ES-I3 (cell line): ENCODE results near the gene SF3A1.

Experiments
- H3K36me3 ChIP-seq: 2 replicates; pipeline ENCODE4 v1.6.1; 2013; ENCODE audit warnings: mild to moderate bottlenecking, low read length, control low read depth, moderate library complexity; ENCODE audit not compliant: insufficient read depth
- H3K4me1 ChIP-seq: 2 replicates; pipeline ENCODE4 v1.6.1; 2013; ENCODE audit warnings: mild to moderate bottlenecking, control low read depth, low read length; ENCODE audit not compliant: insufficient read depth
- H3K9ac ChIP-seq: 2 replicates; pipeline ENCODE4 v1.6.1; 2013; ENCODE audit warnings: low read depth, mild to moderate bottlenecking, low read length, moderate library complexity
- H3K9me3 ChIP-seq: 2 replicates; pipeline ENCODE4 v1.6.1; 2013; ENCODE audit warnings: mild to moderate bottlenecking, low read length, moderate library complexity; ENCODE audit not compliant: control insufficient read depth, insufficient read depth

SF3A1 gene

GRCh38 chr22:30283342-30283741, 73.4 kb downstream of the SF3A1 start:
- no peak overlapping the region for H3K9ac ChIP-seq
- peaks cover under 1% of the 10 kb centered on the region; the same call in 1 of the 2 replicates for H3K4me1 ChIP-seq
- H3K36me3 ChIP-seq: no peaks in the 10 kb centered on the region
- no peaks in the 10 kb centered on the region for H3K9me3 ChIP-seq

GRCh38 chr22:30282616-30283046, 74.1 kb downstream of the SF3A1 start:
- peaks cover 8% of the 10 kb centered on the region; the same call in 1 of the 2 replicates for H3K4me1 ChIP-seq
- no peaks in the 10 kb centered on the region for H3K9me3 ChIP-seq
- no peak overlapping the region for H3K9ac ChIP-seq
- no peaks in the 10 kb centered on the region for H3K36me3 ChIP-seq
